CD4-positive, alpha-beta T cell treated with Interferon alpha-2 for 1 hour (primary cell): ENCODE data around the gene APOO.
A peak's percentile ranks its signal among the peaks of the same experiment; 100 is the strongest.

ENCODE experiments used
- DNase-seq, 2 donors: peaks; one replicate each; pipeline ENCODE4 v3.0.0-alpha.2; 2020 to 2022

The APOO gene

DNA sequence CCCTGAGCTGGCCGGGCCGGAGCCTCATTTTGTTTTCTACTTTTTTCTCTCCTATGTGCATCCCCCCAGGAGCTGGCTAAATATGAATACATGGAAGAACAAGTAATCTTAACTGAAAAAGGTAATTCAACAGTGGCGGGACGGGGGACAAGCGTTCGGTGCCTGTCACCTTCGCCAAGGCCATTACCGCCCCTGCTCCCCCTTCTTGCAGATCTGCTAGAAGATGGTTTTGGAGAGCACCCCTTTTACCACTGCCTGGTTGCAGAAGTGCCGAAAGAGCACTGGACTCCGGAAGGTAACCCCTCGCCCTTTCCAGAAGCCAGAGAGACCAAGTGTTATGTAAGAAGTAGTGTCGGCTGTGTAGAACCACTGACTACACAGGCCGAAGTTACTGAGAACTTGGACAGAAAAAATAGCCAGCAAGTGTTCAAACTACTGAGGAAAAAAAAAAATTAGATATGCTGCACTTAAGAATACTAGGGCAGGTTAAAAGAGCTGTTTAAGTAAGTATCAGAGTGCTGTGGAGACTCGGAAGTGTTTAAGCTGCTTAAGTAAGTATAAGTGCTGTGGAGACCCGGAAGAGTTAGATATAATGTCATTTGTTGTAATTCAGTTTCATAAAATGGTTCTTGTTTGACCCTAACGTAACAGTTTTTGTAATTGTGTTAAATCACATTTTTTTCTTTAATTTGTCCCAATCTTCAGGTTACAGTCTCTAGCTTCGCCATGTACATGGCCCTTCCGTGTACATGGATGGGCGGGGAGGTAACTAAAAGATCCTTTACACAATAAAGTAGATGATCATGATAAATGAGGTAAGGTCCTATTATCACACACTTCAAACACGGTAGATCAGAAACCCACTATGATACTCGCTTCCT is 123.9 kb downstream of the APOO start:
- peak; percentile 15 to 53 for DNase-seq
